NCI-H1436 treated with DMSO at 0.1 percent for 48 hours (cell line): ENCODE data around the gene SLC37A3.
"Not testable (repeated sequence)": the region's sequence is repeated elsewhere in the genome, so short reads cannot be mapped to it uniquely, and the experiment has no call there.

Experiments
- DNase-seq: peaks from one replicate; lab custom pipeline; 2025; lab: John Stamatoyannopoulos, UW

The SLC37A3 gene

DNA sequence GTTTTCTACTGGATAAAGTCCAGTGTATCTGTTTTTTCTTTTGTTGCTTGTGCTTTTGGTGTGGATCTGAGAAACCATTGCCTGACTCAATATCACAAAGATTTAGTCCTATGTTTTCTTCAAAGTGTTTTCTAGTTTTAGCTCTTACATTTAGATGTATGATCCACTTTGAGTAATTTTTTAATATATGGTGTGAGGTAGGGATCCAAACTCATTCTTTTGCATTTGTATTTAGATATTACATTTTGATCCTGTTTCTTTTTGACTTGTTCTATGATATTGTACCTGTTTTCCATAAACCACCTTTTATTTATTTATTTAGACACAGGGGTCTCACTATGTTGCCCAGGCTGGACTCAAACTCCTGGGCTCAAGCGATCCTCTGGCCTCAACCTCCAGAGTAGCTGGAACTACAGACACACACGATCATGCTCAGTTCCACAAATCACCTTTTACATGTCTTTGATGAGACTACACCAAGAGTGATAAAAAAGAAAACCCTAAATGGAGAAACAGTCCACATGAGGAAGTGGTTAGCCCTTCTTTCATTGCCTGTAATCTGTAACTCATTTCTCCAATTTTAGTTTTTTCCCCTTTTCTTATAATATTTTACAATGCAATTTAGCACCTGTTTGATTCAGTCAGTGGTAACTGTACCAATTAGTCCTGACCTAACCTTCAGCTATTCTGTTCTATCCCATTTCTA lies 86.0 kb downstream of the SLC37A3 start:
- DNase-seq = no peak

GRCh38 chr7:140311128-140311527 lies 87.2 kb downstream of the SLC37A3 start:
- DNase-seq = not testable (repeated sequence)

DNA sequence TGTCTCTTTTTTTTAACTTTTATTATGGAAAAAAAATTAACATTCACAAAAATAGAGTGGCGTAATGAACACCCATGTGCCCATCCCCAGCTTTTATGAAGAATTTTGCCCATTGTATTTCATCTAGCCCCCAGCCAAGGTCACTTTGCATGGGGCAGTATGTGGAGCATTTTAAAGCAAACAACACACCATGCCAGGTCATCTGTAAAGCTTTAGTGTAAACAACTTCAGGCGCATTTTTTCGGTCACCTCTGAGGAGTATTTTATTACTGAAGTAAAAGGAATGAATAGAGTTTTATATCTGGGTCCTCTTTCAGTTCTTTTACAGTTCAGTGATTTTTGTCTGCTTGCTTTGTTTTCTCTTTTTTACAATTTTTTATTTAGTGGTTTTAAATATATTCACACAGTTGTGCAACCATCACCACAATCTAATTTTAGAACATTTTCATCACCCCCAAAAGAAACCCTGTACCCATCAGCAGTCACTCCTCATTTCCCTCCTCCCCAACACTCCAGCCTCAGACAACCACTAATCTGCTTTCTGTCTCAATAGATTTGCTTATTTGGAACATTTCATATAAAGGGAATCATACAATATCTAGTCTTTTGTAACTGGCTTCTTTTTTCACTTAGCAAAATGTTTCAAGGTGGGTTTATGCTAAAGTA lies 87.9 kb downstream of the SLC37A3 start:
- DNase-seq = no peak

DNA sequence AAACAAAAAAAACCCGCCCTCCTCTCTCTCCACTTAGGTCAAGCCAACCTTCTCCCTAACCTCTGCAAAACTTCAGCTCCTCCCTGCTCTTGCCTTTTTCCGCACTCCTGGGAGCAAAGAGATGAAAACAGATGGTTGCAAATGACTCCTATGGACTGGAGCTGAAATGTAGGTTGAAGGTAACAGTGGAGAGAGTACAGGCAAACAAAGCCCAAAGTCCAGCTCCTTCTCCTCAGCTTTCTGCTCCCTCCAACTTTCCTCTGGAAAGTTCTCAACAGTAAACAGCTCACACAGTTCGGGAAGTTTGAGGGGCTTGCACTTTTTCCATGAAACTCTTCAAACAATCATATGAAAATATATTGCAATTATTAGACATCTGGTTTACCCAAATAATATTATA lies 90.3 kb downstream of the SLC37A3 start:
- no peak for DNase-seq

DNA sequence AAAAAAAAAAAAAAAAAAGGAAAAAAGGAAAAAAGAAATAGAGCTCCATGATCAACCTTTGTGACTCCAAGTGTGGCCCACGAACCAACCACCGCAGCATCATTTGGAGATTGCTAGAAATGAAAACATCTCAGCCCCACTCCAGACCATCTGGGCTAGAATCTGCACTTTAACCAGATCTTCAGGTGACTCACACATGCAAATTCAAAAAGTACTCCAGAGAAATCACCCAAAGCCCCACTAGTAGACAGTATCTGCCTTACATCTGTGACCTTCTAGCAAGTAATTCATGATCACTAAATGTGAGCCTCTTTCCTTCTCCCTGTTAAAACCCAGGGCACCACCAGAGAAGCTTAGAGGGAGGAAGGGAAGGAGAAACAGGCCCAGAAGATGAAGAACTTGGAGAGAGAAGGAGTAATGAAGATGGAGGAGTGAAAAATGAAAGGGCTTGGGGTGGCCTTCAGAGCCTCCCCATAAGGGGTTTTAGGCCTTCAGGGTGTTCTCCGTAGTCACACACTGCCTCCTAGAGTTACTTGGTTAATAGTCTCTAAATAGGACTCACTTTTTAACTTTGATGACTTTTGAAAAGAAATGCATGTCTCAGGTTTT lies 94.0 kb downstream of the SLC37A3 start:
- DNase-seq = no peak

DNA sequence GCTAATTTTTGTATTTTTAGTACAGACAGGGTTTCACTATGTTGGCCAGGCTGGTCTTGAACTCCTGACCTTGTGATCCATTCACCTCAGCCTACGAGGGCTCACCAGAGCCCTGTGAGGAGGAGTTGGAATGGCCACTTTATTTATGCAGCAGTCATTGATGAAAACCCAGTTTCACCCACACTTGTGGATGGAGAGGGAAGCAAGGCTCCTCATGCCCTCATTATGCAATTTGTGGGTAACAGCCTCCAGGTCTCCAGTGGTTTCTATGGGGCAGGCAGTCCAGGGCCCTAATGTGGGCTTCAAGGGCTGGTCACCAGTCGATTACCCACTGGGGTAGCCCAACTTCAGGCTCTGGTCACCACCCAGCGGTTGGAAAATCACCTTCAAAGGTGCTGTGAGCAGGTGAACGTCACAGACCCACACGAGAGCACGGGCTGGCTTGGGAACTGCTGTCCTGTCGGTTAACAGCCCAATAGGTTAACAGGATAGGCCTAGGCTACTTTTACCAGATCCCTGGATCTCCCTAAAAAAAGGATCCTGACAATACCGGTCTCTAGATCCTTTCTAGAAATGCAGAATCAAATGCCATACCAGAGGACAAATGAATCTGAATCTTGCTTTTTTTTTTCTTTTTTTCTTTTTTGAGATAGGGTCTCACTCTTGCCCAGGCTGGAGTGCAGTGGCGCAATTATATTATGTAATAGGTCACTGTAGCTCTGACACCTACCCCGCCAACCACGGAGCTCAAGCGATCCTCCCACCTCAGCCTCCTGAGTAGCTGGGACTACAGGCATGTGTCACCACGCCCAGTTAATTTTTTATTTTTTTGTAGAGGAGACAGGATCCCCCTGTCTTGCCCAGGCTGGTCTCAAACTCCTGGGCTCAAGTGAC lies 97.8 kb downstream of the SLC37A3 start:
- DNase-seq = no peak

DNA sequence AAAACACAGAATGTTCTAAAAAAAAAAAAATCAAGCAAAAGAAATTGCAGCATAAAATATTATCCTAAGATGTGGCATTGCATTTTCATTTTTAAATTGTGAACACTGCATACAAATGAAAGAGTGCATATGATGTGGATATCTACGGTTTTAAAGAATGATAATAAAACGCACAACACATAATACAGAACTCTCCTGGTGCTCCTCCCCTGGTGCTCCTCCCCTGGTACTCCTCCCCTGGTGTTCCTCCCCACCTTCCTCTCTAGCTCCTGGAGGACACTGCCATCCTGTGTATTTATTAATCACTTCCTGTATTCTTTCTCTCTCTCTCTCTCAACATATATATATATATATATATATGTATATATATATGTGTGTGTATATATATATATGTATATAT lies 100.1 kb downstream of the SLC37A3 start:
- DNase-seq = no peak

DNA sequence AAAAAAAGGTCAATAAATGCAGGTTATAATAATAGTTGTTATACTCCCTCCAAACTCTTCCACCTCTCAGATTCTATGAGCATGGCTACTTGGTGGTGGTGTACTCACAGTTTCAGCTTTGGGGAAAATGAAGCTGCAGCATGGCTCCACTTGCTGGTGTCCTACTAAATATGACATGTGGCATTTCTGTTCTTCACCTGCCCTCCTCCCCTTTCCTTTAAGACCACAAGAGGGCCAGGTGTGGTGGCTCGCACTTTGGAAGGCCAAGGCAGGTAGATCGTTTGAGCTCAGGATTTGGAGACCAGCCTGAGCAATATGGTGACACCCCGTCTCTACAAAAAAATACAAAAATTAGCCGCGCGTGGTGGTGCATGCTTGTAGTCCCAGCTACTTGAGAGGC lies 101.1 kb downstream of the SLC37A3 start:
- no peak for DNase-seq

DNA sequence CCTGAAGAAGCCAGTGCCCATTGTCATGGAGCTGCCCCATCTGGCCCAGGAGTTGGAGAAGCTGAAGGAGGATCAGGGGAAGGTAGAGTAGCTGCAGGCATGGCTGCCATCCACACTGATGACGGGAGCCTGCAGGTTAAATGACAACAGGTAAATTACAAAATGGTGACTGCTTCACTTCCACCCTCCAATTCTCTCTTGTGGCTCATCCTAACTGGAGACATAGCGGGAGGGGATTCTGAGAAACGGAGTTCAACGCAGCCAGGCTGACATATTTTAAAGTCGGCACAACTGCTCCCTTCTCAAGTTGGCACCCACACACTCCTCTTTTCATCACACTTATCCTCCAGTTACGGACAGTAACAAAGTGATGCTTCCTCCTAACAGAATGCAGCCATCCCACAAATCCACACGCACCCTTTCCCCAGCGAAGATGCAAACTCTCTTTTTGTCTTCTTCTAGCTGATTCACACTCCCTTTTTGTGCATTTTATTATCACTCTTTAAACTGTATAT lies 103.0 kb downstream of the SLC37A3 start:
- no peak for DNase-seq

GRCh38 chr7:140294454-140294853 lies 103.9 kb downstream of the SLC37A3 start:
- DNase-seq = no peak

DNA sequence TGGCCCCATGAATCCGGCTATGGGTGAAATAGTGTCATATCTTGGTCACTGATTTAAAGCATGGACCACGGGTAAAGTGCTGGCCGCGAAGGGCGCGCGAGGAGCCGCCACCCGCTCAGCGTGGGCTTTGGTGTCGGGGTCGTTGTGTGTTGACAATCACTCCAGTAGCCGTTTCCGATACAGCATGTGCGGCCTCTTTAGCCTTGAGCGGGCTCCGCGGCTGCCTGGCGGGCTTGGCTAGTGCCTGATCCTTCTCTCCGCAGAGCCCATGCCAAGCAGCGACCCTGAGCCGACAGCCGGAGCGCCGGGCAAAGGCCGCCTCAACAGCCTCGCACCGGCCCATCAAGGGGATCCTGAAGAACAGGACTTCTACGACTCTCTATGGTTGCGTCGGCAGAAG lies 105.9 kb downstream of the SLC37A3 start:
- DNase-seq = no peak

- DNase-seq = no peak
Measured at GRCh38 chr7:140289804-140290203, 108.5 kb downstream of the SLC37A3 start.

DNA sequence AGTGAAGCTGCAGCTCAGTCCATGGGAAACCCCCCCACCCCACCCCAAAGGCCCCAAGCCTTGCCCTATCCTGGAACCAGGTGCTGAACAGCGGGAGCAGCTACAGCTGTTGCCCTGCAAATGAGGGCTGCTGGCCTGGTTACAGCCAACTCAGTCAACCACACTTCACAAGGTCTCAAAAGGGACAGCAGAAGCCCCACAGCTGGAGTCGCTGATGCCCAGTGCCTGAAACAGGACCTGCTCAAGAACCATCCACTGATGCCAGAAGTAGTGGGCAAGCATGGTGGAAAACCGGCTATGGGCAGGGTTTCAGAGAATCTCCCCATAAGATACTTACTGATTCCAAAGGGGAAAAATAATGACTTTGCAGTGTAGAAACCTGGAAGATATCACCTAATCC lies 110.3 kb downstream of the SLC37A3 start:
- DNase-seq = no peak

GRCh38 chr7:140285938-140286337 lies 112.4 kb downstream of the SLC37A3 start:
- DNase-seq = no peak

DNA sequence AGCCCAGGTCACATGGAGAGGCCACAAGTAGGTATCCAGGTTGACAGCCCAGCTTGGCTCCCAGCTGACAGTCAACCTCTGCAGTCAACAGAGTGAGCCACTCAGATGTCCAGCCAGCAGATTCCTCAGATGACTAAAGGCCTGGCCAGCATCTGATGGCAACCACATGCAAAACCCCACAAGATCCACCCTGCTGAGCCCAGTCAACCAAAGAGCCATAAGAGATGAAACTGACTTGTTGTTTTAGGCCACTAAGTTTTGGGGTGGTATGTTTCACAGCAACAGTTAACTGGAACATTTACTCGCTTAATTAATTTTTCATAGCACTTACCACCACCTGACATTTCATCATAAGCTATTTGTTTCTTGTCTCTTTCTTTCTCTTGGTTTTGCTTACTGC lies 114.3 kb downstream of the SLC37A3 start:
- DNase-seq = no peak
